ENCODE measurements around the gene GATA3.
A peak's percentile ranks its signal among the peaks of the same experiment; 100 is the strongest.

Gene GATA3

DNA sequence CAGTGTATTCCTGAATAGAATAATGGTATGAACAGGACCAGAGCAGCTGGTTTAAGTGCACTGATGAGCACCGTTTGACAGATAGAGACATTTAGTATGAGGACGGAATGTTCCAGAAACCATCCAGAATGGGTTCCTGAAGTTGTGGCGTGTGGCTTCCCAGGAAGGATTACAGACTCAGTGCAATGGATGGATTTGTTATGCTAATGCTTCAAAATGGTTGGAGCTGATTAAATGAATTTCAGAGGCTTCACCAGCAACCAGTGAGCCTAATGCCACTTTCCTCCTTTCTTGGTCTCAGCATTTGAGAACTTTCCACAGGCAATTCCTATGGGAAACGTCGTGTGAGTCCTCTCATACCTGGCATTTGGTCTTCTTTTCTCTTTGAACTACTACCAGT lies 9.9 kb downstream of the GATA3 start:
- DNase-seq (ENCODE audit: low read depth): no peak

DNA sequence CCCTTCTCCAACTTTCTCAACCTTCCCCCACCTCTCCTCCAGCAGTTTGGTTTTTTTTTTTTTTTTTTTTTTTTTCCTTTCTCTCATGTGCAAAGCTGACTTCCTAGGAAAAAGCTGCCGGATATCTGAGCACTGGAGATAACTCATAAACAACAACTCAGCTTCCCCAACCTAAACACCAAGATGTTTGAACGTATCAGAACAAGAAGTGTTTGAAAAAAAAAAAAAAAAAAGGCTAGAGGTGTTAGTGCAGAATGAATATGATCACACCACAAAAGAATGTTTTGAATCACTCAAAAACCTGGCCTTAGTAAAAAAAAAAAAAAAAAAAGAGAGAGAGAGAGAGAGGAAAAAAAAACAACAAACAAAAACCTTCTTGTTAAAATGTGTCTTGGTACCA lies 11.2 kb downstream of the GATA3 start:
- no peak for DNase-seq (ENCODE audit: low read depth)

DNA sequence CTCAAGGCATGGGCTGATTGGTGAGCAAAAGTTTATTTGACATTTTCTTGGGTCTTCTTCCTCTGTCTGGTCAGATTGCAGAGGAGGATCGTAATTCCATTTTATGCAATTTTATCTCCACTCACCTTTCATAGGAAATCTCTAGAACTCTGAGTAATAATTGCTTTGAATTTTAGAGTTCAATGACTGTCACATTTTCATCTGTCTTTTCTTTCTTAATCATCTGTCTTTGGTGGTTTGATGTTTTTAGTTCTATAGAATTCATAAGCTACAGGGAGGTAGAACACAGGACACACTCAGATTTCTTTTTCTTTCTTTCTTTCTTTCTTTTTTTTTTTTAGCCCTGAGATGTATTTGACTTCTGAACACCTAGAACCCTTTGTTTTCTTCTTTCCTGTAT lies 11.6 kb downstream of the GATA3 start:
- DNase-seq (ENCODE audit: low read depth): no peak

DNA sequence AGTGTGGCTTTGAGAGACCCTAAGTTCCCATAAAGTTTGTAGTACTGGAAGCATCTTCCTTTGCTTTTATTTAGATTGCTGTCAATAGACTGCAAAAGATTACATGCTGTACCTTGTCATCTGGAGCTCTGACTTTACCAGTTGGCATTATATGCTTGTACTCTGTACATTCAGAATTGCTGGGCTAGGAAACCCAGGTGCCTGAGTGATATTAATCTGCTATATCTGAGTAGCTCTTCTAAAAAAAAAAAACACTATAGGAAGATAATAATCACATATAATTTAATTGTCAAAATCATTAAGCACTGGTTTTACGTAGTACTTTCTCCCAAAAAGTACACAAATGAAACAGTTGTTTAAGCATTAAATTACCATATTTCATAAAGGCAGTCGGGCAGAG lies 12.3 kb downstream of the GATA3 start:
- DNase-seq (ENCODE audit: low read depth): no peak

DNA sequence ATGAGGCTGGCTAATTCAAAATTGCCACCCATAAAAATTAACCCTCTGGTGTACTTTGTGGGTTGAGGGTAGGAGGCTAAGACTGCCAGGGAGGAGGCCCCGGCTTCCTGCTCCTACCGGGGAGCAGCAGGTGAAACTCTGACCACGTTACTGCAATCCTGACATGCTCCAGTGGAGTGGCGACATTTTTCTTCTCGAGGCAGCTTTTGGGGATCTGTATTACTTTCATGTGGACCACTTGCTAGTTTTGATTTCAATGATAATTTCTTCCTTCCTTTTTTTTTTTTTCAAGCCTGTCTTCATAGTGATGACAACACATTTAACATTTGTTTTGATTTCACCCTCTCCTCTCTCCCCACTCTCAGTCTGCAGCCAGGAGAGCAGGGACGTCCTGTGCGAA lies 14.6 kb downstream of the GATA3 start:
- no peak for DNase-seq (ENCODE audit: low read depth)

DNA sequence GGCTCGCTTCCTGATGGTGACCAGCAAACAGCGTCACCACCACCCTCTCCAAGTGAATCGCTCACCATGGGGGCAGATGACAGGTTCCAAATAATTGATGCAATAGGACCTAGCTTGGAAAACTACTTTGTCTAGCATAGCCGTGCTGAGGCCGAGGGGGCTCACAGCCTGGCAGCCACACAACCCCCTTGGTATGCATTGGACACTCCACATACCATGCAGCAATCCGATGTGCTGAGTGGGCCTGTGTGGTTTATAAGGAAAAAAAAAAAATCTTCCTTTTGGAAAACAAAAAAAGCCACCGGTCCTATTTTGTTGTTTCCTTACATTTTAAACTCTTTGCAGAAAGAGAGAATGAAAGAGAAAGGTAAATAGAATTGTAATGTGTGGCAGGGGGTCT lies 15.1 kb downstream of the GATA3 start:
- DNase-seq (ENCODE audit: low read depth): no peak

DNA sequence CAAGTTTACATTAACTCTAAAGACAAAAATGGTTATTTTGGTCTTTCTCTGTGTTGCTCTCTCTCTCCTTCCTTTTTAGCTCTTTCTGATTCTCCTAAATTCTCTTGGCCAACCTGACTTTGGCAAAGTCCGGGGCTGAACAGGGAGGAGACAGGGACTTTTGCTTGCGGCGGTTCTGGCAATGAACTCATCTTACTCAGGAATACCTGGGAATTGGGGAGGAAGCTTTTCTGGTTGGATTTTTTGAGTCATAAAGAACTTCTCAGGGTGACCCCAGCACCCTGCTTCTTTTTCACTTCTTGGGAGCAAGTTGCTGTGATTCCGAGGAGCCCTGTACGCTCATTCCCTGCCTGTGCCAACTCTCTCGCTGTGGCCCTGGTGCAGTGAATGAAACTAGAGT lies 16.0 kb downstream of the GATA3 start:
- no peak for DNase-seq (ENCODE audit: low read depth)

DNA sequence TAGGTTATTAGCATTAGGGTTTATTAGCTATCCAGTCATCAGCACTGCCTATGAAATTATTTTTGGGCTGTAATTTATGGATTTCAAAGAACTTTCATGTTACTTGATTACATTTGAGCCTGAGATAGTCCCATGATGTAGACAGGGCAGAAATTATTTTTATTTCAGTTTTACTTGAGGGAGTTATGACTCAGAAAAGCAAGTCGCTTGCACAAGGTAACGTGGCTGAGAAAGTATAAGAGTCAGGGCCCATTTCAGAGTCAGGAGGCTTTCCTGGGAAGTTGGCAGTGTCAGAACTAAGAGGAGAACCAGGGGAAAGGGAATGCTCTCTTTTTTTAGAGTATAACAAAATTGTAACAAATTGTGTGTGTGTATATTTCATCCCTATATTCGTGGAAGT lies 16.5 kb downstream of the GATA3 start:
- no peak for DNase-seq (ENCODE audit: low read depth)

DNA sequence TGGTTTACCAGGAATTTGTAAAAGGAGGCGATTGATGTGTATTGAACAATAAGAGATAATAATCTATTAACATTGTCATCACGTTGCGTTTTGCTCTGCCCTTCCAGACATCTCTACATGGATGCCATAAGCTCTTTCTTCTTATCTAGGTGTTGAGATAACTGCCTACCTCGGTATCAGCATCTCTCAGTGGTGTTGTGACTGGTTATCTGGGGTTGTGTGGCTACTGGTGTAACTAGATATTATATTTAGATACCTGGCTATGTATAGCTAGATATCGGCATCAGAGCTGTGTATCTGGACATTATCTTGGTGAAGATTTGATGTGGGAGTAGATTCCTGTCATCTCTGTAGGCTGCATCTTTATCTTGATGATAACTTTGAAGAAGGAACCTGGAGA lies 17.2 kb downstream of the GATA3 start:
- DNase-seq (ENCODE audit: low read depth): no peak

DNA sequence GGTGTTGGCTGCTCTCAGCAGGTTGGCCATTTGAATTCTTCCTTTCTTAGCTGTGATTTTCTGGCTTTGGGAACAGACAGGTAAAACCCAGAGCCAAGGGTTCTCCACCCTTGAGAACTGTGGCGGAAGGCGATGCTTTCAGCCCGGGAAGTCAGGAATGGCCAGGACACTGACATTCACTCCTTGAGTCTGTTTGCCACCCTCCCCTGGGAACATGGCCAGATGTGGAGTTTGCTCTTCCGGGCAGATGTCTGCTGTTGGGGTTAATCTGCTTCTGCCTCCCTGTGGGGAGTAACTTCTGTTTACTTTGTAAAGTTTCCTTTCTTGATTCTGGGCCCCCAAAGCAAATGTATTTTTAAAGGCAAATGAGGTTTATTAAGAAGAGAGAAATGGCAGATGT lies 17.7 kb downstream of the GATA3 start:
- no peak for DNase-seq (ENCODE audit: low read depth)

DNA sequence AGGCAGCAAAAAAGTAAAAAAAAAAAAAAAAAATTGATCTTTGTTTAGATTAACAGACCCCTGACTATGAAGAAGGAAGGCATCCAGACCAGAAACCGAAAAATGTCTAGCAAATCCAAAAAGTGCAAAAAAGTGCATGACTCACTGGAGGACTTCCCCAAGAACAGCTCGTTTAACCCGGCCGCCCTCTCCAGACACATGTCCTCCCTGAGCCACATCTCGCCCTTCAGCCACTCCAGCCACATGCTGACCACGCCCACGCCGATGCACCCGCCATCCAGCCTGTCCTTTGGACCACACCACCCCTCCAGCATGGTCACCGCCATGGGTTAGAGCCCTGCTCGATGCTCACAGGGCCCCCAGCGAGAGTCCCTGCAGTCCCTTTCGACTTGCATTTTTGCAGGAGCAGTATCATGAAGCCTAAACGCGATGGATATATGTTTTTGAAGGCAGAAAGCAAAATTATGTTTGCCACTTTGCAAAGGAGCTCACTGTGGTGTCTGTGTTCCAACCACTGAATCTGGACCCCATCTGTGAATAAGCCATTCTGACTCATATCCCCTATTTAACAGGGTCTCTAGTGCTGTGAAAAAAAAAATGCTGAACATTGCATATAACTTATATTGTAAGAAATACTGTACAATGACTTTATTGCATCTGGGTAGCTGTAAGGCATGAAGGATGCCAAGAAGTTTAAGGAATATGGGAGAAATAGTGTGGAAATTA lies 19.4 kb downstream of the GATA3 start:
- DNase-seq (ENCODE audit: low read depth): no peak

DNA sequence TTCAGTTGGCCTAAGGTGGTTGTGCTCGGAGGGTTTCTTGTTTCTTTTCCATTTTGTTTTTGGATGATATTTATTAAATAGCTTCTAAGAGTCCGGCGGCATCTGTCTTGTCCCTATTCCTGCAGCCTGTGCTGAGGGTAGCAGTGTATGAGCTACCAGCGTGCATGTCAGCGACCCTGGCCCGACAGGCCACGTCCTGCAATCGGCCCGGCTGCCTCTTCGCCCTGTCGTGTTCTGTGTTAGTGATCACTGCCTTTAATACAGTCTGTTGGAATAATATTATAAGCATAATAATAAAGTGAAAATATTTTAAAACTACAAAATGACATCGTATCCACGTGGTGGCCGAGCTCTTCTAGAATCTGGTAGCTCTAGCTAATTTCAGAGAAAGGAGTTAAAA lies 20.4 kb downstream of the GATA3 start:
- no peak for DNase-seq (ENCODE audit: low read depth)

DNA sequence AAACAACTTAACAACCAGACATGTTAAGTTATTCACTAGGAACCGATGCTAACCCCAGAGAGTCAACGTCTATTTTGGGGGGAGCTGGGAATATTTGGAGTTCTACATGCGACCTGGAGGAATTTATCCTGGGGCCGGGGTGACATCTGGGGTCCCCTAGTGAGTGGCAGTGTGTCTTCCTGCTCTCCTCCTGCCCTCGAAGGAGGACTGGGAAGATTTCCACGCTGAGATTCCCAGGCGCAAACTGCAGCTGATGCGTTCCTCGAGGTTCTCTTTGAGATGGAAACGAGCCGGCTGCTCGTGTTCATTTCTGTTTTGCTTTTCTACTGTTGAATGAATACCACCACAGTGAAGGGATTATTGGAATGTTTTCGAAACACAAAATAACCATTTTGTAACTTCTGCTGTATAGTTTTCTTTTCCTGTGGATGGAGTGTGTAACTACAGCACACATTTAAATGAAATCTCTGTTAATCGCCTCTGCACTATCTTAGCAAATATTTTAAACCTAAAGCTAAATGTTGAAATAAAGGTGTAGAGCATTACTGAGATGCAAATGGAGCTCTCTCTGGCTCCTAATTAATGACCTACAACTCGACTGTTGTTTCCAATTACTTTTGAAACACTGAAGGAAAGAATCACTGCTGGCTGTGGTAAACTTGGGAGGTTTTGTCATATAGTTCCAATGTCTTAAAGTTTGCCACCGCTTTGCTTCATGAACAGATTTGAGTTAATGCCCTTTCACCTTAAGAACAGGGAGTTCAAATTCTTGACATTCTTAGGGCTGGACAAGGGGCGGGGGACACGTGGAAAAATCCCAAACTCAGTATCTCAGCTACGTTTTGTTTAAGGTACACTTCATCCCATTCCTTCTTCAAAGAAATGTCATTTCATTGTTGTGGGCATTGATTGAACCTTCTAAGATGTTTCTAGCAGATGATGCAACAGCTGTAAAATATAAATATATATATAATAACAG lies 21.1 kb downstream of the GATA3 start:
- DNase-seq (ENCODE audit: low read depth): no peak

DNA sequence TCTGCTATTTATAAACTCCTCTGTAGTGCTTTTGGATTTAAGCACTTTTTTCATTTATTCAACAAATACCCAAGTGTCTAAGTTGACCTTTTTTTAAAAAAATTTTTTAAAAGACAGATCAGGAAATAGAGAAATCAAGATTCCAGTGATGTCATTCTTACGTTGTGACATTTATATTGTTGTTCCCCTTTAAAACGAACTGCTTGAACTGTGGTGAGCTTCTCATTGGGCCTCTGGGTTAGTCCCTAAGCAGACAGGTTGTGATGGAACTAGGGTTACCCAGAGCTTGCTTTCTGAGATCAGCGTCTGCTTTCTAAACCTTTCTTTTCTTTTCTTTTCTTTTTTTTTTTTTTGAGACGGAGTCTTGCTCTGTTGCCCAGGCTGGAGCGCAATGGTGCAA lies 22.4 kb downstream of the GATA3 start:
- DNase-seq (ENCODE audit: low read depth): no peak

DNA sequence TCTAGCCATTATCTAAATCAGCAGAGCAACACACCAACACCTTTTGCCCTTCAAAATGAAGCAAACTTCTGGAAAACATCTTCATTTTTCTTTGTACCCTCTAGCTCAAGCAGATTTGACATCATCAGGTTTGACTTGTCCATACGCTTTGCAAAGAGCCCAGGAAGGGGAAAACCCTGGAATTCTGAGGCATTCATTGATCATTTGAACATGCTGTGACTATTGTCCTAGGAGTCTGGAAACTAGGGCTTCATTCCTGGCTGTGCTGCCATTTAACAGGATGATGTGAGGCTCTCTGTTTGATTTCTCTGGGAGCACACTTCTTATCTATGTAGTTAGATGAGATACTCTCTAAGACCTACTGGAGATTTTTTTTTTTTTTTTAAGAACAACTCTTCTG lies 23.5 kb downstream of the GATA3 start:
- no peak for DNase-seq (ENCODE audit: low read depth)

DNA sequence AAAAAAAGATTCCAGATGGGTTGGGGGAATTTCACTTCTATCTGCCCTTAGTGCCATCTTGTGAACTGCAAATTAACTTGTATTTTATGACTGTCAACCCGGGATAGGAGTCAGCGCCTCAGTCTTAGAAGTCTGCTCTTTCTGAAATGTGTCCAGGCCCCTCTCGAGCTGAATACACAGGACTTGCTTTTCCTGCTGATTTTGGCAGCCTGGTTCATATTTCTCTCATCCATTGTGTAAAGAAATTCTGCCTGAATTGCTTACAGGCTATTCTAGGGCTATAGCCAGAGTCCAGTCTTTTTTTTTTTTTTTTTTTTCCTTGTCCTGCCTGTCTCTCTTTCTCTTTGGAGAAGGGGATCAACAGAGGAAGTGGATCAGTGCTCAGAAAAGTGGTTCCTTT lies 24.6 kb downstream of the GATA3 start:
- no peak for DNase-seq (ENCODE audit: low read depth)

DNA sequence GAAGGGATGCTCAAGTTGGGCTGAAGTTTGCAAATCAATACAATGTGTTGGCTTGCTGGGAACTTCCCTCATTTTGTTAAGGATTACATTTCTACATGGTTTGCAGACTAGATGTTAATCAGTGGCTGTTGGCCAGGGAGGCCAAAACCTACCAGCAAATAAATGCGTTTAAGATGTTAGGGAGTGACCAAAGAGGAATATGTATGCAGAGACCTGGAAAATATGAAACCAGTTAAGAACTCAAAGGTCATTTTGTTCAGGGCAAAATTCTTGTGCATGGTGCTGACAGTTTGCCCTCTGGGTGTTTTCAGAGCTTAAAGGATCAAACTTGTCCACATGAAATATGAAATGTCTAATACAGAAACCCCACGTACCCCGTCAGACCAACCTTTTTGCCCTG lies 30.3 kb downstream of the GATA3 start:
- no peak for DNase-seq (ENCODE audit: low read depth)

DNA sequence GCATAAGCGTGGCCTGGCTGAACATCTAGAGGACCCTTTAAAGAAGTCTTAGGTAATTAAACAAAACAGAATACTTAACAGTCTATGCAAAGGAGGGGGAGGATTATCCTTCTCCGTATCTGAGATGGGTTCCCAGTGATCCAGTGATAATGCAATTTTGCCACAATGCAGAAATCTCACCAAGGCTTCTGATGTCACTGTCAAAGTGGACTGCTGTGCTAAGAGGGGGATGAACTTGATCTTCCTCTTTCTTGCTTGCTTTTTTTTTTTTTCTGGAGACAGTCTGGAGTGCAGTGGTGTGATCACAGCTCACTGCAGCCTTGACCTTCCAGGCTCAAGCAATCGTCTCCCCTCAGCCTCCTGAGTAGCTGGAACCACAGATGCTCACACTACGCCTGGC lies 30.8 kb downstream of the GATA3 start:
- no peak for DNase-seq (ENCODE audit: low read depth)

DNA sequence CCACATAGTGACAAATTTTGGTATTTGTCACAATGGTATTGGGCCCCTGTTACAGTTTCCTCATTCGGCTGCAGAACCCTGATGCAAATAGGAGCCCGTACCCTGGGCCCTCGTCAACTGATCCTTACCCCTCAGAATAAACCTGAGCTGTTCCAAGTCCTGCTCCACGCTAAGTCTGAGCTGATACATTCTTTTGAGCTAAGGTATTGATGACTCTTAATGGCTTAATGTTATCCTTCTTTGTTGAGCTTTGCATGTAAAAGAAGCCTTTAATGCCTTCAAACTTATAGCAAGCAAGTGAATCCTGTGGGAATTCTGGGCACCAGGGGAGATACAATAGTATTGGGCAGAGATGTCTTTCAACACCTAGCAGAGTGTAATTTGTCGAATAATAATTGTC lies 31.8 kb downstream of the GATA3 start:
- DNase-seq (ENCODE audit: low read depth): no peak

DNA sequence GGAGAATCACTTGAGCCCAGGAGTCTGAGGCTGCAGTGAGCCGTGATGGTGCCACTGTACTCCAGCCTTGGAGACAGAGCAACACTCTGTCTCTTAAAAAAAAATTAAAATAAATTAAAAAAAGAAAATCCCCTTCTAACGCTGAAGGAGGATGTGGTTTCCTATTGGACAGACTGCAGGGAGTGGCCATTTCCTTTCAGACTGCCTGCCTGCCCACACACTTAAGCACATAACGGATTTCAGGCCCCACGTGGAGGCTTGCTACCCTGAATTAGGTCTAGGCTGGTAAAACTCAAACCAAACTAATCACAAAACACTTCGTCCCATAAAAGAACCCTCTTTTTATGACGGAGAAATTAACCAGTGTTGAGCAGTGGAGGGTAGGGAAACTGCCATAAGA lies 34.0 kb downstream of the GATA3 start:
- DNase-seq (ENCODE audit: low read depth): no peak

DNA sequence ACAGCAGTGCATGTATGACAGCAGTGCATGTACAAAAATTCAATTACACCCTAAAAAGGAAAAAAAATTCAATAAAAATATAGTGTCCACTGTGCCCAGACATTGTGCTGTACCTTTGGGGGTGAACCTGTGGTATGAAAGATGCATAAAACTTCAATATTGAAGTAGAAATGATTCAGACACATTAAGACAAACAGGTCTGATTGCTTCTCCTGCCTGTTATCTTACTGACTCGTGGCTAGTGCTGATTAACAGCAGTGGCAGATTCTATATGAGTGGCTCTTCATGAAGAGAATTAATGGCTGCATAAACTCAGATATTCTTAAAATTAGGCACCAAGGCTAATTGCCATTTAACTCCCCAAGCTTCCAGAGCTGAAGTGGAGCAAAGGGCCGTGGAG lies 37.9 kb downstream of the GATA3 start:
- DNase-seq (ENCODE audit: low read depth): no peak

DNA sequence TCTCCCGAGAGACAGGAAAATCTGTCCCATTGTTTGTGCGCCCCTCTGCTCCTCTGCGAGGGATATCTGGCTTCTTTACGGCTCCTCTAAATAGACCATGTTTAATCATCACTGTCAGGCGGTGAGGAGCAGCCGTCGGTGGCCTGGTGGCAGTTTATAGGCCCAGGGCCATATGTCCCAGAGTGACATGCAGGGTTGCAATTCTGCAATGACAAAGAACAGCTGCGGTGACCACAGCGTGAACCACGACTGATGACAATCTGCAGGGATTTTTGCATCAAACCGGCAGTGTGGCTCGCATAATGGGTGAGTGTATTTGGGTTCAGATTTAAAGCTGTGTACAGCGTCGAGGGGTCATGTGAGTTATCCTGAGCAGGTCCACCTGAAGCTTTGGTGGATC lies 41.5 kb downstream of the GATA3 start:
- DNase-seq (ENCODE audit: low read depth): peak; percentile 24

DNA sequence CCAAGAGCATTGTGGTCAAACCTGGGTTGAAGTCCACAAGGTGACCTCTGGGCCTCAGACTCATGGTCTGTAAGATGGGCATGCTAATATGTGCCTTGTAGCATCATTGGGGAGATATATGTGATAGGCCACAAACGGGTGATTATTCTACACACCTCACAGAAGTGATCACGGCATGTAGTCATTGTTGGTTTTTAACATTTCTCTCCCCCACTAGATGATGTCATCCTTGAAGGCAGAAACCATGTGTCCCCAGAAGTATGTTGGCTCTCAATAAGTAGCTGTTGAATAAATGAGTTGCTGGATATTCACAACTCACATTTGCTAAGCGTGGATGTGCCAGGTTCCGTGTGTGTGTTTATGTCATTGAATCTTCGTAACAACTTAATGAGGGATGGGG lies 42.4 kb downstream of the GATA3 start:
- no peak for DNase-seq (ENCODE audit: low read depth)

DNA sequence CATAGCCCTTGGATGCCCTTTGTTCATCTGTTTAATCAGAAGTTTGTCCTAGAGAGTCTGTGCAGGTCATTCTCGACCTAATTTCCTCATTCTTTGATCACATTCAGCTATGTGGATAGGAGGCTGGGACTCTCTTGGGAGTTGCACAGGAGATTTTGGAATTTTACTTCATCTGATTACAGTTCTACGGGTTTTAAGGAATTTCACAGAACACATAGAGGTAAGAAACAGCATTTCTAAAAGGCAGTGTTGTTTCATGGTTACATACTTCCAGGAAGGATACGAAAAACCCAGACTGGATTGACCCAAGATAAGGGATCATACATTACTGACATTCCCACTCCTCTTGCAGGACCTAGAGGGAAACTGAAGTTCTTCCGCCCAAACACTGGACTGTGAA lies 45.9 kb downstream of the GATA3 start:
- DNase-seq (ENCODE audit: low read depth): no peak

All from activated T-cell treated with anti-CD3 and anti-CD28 coated beads for 48 hours (primary cell).